ENCODE data around the gene MUTYH. TPM values are rescaled to one million over a fixed set of nuclear protein-coding genes. Genes with fewer than 3 reads are reported as not detected.
A peak's percentile ranks its signal among the peaks of the same experiment; 100 is the strongest.
"Not testable (repeated sequence)": the region's sequence is repeated elsewhere in the genome, so short reads cannot be mapped to it uniquely, and the experiment has no call there.

The MUTYH gene
- 10 to 100 TPM; 10.4 to 25.3 (median 18.7) TPM for polyA plus RNA-seq (ENCODE audit: low read depth in 6 of 6)

DNA sequence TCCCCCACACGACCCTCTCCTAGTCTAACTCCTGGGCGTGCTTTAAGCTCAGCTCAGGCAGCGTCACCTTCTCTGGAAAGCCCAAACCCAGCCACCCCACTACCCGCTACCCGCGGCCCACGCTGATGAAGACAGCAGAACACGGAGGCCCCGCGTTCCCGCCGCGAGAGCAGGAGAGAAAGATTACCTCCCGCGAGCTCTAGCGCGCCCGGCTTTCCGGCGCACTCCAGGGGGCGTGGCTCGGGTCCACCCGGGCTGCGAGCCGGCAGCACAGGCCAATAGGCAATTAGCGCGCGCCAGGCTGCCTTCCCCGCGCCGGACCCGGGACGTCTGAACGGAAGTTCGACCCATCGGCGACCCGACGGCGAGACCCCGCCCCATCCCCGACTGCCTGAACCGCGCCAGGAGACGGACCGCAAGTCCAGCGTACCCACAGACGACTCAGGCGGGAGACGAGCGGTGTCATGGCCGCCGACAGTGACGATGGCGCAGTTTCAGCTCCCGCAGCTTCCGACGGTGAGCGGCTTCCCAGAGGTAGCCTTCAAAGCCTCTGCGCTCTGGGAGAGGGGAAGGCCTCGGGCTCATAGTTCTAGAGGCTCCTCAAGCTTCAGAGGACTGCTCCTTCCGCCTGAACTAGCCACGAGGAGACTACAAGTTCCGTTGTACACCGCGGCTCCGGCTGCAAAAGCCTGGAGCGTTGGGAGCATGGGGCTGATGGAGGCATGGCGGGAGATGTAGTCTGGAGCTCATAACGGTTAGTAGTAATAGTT, at the start of gene MUTYH, which contains the start of gene TOE1:
Gene MUTYH, minus strand, starts transcription at position 652 of the 770 bp plus-strand sequence. CDS start 5,935 bp downstream, outside the sequence.
Gene TOE1, plus strand, starts transcription at position 382 of the 770 bp plus-strand sequence. Its CDS starts 83 bp downstream, at position 465.
- Mint-ChIP-seq H3K4me3 (peak within 1 kb of the TSS; percentile 98 to 100 (median 99)), H3K9me3 (no peaks in the 10 kb centered on the region), H3K4me1 (peaks cover 39 to 55% (median 47%) of the 10 kb centered on the region in 3 donors), H3K36me3 (peaks cover 0 to 5% of the 10 kb centered on the region in 2 donors), H3K27ac (peak within 1 kb of the TSS; percentile 96 to 99 (median 99)), H3K27me3 (no peaks in the 10 kb centered on the region)
- ATAC-seq (ENCODE audit: low read depth in 2 of 2) (peak; percentile 80 to 82), DNase-seq (peak; percentile 88)

- Mint-ChIP-seq H3K9me3 (no peaks in the 10 kb centered on the region), H3K27ac (no peak overlapping the region), H3K27me3 (no peaks in the 10 kb centered on the region), H3K4me1 (peaks cover 0 to 12% (median 6%) of the 10 kb centered on the region in 3 donors), H3K4me3 (no peak overlapping the region), H3K36me3 (peaks cover 6 to 9% of the 10 kb centered on the region in 2 donors)
- DNase-seq (no peak), ATAC-seq (ENCODE audit: low read depth in 2 of 2) (no peak)
These were observed 46.0 kb upstream of the MUTYH start for GRCh38 chr1:45386219-45386618.

DNA sequence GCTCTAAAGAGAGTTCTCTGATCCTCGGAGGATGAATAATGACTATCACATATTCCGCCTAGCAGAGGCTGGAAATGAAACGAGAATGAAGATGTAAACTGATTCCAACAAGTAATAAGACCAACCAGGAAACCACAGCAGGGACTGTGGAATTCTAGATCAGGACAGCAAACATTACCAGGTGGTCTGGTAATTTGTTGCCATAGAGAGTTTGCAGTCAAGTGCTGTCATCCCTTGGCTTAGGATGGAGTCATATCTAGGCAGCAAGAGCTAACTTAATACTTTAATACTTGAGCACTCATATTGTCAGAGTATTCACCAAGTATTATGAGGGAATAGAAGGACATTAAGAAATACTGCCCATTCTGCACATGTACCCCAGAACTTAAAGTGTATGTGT, 45.1 kb upstream of the MUTYH start:
- Mint-ChIP-seq H3K27ac (no peak overlapping the region), H3K4me3 (no peak overlapping the region), H3K9me3 (no peaks in the 10 kb centered on the region), H3K36me3 (peaks cover 6 to 9% of the 10 kb centered on the region in 2 donors), H3K4me1 (peaks cover 0 to 18% (median 6%) of the 10 kb centered on the region in 3 donors), H3K27me3 (no peaks in the 10 kb centered on the region)
- DNase-seq (no peak), ATAC-seq (ENCODE audit: low read depth in 2 of 2) (no peak)

DNA sequence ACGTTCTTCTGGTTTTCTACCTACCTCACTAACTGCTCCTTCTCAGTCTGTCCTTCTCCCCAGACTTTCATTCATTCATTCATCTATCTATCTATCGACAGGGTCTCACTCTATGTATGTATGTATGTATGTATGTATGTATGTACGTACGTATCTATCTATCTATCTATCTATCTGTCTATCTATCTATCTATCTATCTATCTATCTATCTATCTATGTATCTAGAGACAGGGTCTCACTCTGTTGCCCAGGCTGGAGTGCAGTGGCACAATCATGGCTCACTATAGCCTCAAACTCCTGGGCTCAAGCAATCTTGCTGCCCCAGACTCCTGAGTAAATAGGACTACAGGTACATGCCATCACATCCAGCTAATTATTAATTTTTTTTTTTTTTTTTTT, 44.0 kb upstream of the MUTYH start:
- H3K27ac Mint-ChIP-seq; H3K9me3 Mint-ChIP-seq; H3K4me3 Mint-ChIP-seq; H3K27me3 Mint-ChIP-seq; DNase-seq; H3K36me3 Mint-ChIP-seq; ATAC-seq (ENCODE audit: low read depth in 2 of 2): not testable (repeated sequence)
- peaks cover 0 to 16% (median 0%) of the 10 kb centered on the region in 3 donors for H3K4me1 Mint-ChIP-seq

DNA sequence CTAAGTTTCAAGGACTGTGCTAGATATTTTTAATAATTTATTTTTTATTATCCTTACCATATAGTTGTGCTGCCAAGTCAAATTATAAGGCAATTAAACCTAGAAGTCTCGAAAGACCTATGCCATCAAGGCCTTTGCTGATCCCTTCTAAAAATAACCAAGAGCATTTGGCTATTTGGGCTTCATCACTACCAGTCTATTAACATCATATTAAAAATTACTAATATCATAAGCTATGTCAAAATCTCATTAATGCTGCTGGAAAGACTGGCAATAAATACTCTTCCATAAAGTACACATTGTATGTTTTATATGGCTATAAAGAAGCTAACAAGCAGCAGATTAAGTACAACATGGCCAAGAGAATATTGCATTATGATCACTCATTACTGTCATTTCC, 43.0 kb upstream of the MUTYH start:
- Mint-ChIP-seq H3K36me3 (peaks cover 6 to 9% of the 10 kb centered on the region in 2 donors), H3K27me3 (no peaks in the 10 kb centered on the region), H3K4me1 (peaks cover 0 to 16% (median 0%) of the 10 kb centered on the region in 3 donors), H3K9me3 (no peaks in the 10 kb centered on the region), H3K4me3 (no peak overlapping the region), H3K27ac (peak overlapping the region in 1 of 6 donors; percentile 34)
- ATAC-seq (ENCODE audit: low read depth in 2 of 2) (no peak), DNase-seq (no peak)

DNA sequence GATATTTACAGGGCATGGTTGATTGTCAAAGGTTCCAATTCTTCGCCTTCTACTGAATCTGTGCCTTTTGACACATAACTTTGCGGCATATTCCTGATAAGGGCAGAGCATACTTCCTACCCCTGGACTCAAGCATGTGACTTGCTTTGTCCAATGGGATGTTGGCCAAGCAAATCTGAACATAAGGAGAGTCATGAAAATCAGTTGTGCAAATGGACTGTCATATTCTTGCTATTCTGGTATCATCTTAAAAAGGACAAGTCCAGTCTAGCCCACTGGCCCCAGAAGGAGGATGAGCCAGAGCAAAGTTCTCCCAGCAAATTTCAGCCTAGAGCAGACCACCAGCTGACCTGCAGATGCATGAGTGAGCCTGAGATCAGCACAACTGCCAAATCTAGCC, 41.0 kb upstream of the MUTYH start:
- ATAC-seq (ENCODE audit: low read depth in 2 of 2): no peak
- Mint-ChIP-seq H3K27ac (no peak overlapping the region), H3K4me1 (peaks cover 0 to 16% (median 0%) of the 10 kb centered on the region in 3 donors)

DNA sequence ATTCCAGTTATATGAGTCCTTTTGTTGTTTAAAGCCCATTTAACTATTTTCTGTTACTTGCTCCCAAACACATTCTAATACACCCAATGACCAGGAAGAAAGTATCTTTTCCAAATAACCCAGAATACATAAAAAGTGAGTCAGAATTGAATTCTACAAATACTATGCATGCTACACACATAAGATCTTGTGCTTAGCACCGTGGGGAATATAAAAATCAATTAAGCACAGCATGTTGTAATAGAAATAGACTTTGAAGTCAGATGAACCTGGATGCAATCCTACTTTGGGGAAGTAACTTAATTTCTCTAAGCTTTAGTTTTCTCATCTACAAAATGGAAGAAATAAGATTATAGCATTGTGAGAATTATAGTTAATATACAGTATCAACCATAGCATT, 40.5 kb upstream of the MUTYH start:
- H3K36me3 Mint-ChIP-seq: peaks cover 11 to 16% of the 10 kb centered on the region in 2 donors
- peak overlapping the region in 3 of 6 donors; percentile 15 to 75 (median 16) for H3K27ac Mint-ChIP-seq
- H3K27me3 Mint-ChIP-seq: no peaks in the 10 kb centered on the region
- DNase-seq (no peak), ATAC-seq (ENCODE audit: low read depth in 2 of 2) (no peak)
- no peak overlapping the region for H3K4me3 Mint-ChIP-seq
- H3K9me3 Mint-ChIP-seq: no peaks in the 10 kb centered on the region
- peaks cover 0 to 16% (median 0%) of the 10 kb centered on the region in 3 donors for H3K4me1 Mint-ChIP-seq

More for the DNA sequence above, 41.0 kb upstream of the MUTYH start:
- DNase-seq: no peak
- no peaks in the 10 kb centered on the region for H3K9me3 Mint-ChIP-seq
- H3K4me3 Mint-ChIP-seq: no peak overlapping the region
- H3K27me3 Mint-ChIP-seq: no peaks in the 10 kb centered on the region
- peaks cover 11 to 16% of the 10 kb centered on the region in 2 donors for H3K36me3 Mint-ChIP-seq

- Mint-ChIP-seq H3K27me3 (no peaks in the 10 kb centered on the region), H3K36me3 (peaks cover 11 to 16% of the 10 kb centered on the region in 2 donors), H3K27ac (peak overlapping the region in 3 of 6 donors; percentile 15 to 75 (median 16)), H3K4me1 (peaks cover 4 to 19% (median 4%) of the 10 kb centered on the region in 3 donors), H3K4me3 (no peak overlapping the region), H3K9me3 (no peaks in the 10 kb centered on the region)
- ATAC-seq (ENCODE audit: low read depth in 2 of 2) (no peak), DNase-seq (no peak)
These were observed 39.9 kb upstream of the MUTYH start for GRCh38 chr1:45380125-45380524.

DNA sequence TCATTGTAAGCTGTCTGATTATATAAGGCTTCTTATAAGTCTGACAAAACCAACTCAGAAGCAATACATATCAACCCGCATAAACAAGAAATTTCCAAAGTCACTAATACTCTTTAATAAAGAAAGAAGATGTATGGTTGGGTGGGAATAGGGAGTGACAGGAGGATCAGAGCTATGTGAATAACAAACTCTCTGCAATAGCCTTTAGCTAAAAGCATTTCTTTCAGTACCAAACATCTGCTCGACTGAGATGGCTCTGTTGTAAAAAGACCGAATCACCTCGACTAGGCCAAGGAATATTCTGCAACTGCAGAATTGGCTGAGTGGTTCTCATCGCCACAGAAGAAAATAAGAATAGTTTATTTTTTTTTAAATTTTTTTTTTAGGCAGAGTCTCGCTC, 39.3 kb upstream of the MUTYH start:
- H3K4me3 Mint-ChIP-seq: no peak overlapping the region
- no peak overlapping the region for H3K27ac Mint-ChIP-seq

GRCh38 chr1:45378184-45378583, 37.9 kb upstream of the MUTYH start:
- Mint-ChIP-seq H3K27me3 (no peaks in the 10 kb centered on the region), H3K4me1 (peaks cover 22 to 30% (median 23%) of the 10 kb centered on the region in 3 donors), H3K4me3 (no peak overlapping the region), H3K9me3 (no peaks in the 10 kb centered on the region), H3K27ac (no peak overlapping the region), H3K36me3 (peaks cover 5 to 7% of the 10 kb centered on the region in 2 donors)
- ATAC-seq (ENCODE audit: low read depth in 2 of 2) (no peak), DNase-seq (no peak)

More for the DNA sequence above, 39.3 kb upstream of the MUTYH start:
- Mint-ChIP-seq H3K4me1 (peaks cover 10 to 25% (median 10%) of the 10 kb centered on the region in 3 donors), H3K36me3 (peaks cover 11 to 16% of the 10 kb centered on the region in 2 donors), H3K27me3 (no peaks in the 10 kb centered on the region), H3K9me3 (no peaks in the 10 kb centered on the region)
- DNase-seq (no peak), ATAC-seq (ENCODE audit: low read depth in 2 of 2) (no peak)

- ATAC-seq (ENCODE audit: low read depth in 2 of 2): peak; percentile 60 to 67
- H3K27ac Mint-ChIP-seq: peak overlapping the region; percentile 23 to 95 (median 85)
- no peaks in the 10 kb centered on the region for H3K27me3 Mint-ChIP-seq
These were observed 35.2 kb upstream of the MUTYH start for GRCh38 chr1:45375104-45376090.

DNA sequence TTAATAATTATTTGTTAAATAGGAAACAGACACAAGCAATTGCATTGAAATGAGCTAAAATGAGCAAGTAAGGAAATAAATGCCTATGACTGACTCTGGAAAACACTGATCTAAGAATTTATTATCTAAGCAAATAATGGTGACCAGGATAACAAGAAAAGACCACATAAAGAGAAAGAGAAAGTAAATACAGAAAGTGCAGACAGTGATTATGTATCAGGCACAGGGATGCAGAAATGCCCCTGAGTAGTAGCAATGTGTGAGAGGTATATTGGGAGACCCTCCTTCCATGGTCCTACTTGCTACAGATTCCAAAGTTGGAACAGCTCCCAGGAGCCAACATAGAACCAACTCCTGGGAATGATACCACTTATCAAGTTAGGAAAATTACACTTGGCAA, 33.3 kb upstream of the MUTYH start:
- Mint-ChIP-seq H3K27me3 (no peaks in the 10 kb centered on the region), H3K4me3 (peak overlapping the region in 7 of 8 donors; percentile 51 to 77 (median 64)), H3K4me1 (peaks cover 35 to 45% (median 44%) of the 10 kb centered on the region in 3 donors), H3K36me3 (peaks cover 7 to 9% of the 10 kb centered on the region in 2 donors), H3K9me3 (no peaks in the 10 kb centered on the region), H3K27ac (peak overlapping the region in 5 of 6 donors; percentile 22 to 82 (median 29))
- DNase-seq (no peak), ATAC-seq (ENCODE audit: low read depth in 2 of 2) (peak; percentile 44 to 51)

More at GRCh38 chr1:45375104-45376090, 35.2 kb upstream of the MUTYH start:
- Mint-ChIP-seq H3K4me3 (peak overlapping the region in 5 of 8 donors; percentile 3 to 43 (median 10)), H3K4me1 (peaks cover 33 to 43% (median 38%) of the 10 kb centered on the region in 3 donors), H3K9me3 (no peaks in the 10 kb centered on the region), H3K36me3 (peaks cover 5 to 7% of the 10 kb centered on the region in 2 donors)
- no peak for DNase-seq

- Mint-ChIP-seq H3K9me3 (no peaks in the 10 kb centered on the region), H3K27ac (peak overlapping the region in 5 of 6 donors; percentile 11 to 76 (median 31)), H3K4me1 (peaks cover 31 to 45% (median 44%) of the 10 kb centered on the region in 3 donors), H3K27me3 (no peaks in the 10 kb centered on the region), H3K4me3 (peak overlapping the region in 2 of 8 donors; percentile 5 to 55), H3K36me3 (peaks cover 0 to 4% of the 10 kb centered on the region in 2 donors)
- no peak for DNase-seq
- peak in 1 of 2 donors; percentile 52 for ATAC-seq (ENCODE audit: low read depth in 2 of 2)
These were observed 30.3 kb upstream of the MUTYH start for GRCh38 chr1:45370575-45370974.
